Peyer's patch (tissue), 4 donors: ENCODE results near the gene TTC21A. TPM values are rescaled to one million over a fixed set of nuclear protein-coding genes. Genes with fewer than 3 reads are reported as not detected.

Source experiments
- DNase-seq, 3 donors: peaks; one replicate each; pipeline ENCODE4 v3.0.0-alpha.2; 2017 to 2019
- H3K27ac ChIP-seq, 4 donors: fragments of 200-600 bp; sonication (generic); one replicate each; pipeline ENCODE4 v1.5.1; 2016 to 2019
- H3K27me3 ChIP-seq, 2 donors: fragments of 200-600 bp; sonication (generic); one replicate each; pipeline ENCODE4 v1.5.1; 2019
- H3K36me3 ChIP-seq, 3 donors: fragments of 200-600 bp; sonication (generic); one replicate each; pipeline ENCODE4 v1.5.1; 2016 to 2019
- H3K4me1 ChIP-seq, 4 donors: fragments of 200-600 bp; sonication (generic); one replicate each; pipeline ENCODE4 v1.5.1; 2016 to 2019
- H3K4me3 ChIP-seq, 4 donors: fragments of 200-600 bp; sonication (generic); 1 replicate in 3 of 4; 2 replicates in 1 of 4; pipeline ENCODE4 v1.5.1; 2016 to 2019; ENCODE audit warnings: mild to moderate bottlenecking in 1 of 4
- H3K9me3 ChIP-seq, 4 donors: fragments of 200-600 bp; sonication (generic); one replicate each; pipeline ENCODE4 v1.5.1; 2016 to 2019; ENCODE audit warnings: mild to moderate bottlenecking in 1 of 4
- POLR2A ChIP-seq, 2 donors: fragments of 450-650 bp; IDR thresholded peaks; one replicate each; pipeline ENCODE4 v1.5.1; 2017; ENCODE audit warnings: antibody characterized with exemption in 2 of 2, mild to moderate bottlenecking in 2 of 2, moderate library complexity in 2 of 2
- total RNA-seq, 4 donors: library from RNA; depleted of rRNA; stranded (reverse); fragments of >200 nt; gene quantifications; one replicate each; pipeline ENCODE4 v1.1.0, GENCODE V29; 2016
- TF ChIP-seq, protein P1 (sequence below), 6 experiments: fragments of 450-650 bp in 4 of 6; fragments of 200-600 bp in 2 of 6; sonication (generic) in 1 of 6; IDR thresholded peaks; one replicate each; pipeline ENCODE4 v1.5.1; 2017 to 2019; ENCODE audit warnings: antibody characterized with exemption in 6 of 6, mild to moderate bottlenecking in 3 of 6, moderate library complexity in 1 of 6

Gene TTC21A
- total RNA-seq, 4 donors from 2014 or later: 8.4 to 41.3 (median 19.1) TPM

DNA sequence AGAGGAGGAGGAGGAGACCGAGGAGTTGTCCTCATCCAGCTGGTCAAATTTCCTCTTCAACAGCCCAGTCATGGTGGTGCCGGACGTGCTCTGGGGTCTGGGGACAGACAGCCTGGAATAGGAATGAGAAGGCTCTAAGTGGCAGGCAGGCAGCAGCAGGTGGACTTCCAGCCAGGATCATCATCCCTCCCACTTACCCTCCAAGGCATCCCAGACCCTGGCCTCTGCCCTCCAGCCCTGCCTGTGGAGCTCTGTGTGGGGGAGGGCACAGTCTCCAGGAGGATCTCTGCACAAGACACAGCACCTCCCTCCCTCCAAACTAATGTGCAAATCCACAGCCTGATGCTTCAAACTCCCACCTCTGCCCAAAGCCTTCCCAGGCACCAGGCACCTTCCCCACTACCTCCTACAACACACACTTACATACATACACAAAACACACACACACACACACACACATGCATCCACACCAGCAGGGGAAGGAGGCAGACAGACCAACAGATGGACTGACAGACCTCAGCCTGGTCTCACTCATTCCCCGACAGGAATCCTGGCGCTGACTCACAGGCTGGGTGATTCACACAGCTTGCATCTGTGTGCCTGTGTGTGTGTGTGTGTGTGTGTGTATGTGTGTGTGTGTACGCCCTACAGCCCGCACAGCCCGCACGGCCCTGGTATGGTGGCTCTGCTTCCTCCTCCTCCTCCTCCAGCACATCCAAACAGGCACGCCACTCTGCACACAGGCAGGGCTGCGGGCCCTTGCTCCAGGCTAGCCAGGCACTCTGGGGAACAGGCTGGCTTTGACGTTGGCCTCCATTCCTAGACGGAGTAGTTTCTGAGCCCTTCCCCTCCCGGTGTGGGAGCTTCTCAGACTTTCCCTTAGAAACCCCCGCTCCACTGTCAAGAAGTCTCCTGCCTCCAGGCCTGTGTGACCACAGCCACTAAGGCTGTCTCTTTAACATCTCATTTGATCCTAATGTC is 39.4 kb downstream of the TTC21A start:
- Histone ChIP-seq H3K36me3 (peaks cover 0 to 47% (median 0%) of the 10 kb centered on the region in 3 donors), H3K4me3 (peak overlapping the region; percentile 20 to 41 (median 30)), H3K4me1 (peaks cover 5 to 77% (median 58%) of the 10 kb centered on the region in 4 donors), H3K27me3 (no peaks in the 10 kb centered on the region), H3K9me3 (no peaks in the 10 kb centered on the region), H3K27ac (peak overlapping the region; percentile 81 to 100 (median 86))
- TF ChIP-seq POLR2A (IDR thresholded peaks at IDR 0.05): peak in 1 of 2 donors; percentile 63
- TF ChIP-seq, protein P1, sequence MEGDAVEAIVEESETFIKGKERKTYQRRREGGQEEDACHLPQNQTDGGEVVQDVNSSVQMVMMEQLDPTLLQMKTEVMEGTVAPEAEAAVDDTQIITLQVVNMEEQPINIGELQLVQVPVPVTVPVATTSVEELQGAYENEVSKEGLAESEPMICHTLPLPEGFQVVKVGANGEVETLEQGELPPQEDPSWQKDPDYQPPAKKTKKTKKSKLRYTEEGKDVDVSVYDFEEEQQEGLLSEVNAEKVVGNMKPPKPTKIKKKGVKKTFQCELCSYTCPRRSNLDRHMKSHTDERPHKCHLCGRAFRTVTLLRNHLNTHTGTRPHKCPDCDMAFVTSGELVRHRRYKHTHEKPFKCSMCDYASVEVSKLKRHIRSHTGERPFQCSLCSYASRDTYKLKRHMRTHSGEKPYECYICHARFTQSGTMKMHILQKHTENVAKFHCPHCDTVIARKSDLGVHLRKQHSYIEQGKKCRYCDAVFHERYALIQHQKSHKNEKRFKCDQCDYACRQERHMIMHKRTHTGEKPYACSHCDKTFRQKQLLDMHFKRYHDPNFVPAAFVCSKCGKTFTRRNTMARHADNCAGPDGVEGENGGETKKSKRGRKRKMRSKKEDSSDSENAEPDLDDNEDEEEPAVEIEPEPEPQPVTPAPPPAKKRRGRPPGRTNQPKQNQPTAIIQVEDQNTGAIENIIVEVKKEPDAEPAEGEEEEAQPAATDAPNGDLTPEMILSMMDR (IDR thresholded peaks at IDR 0.05): peak in 2 of 6 experiments; percentile 2 to 14
- DNase-seq: peak; percentile 68 to 92 (median 86)

DNA sequence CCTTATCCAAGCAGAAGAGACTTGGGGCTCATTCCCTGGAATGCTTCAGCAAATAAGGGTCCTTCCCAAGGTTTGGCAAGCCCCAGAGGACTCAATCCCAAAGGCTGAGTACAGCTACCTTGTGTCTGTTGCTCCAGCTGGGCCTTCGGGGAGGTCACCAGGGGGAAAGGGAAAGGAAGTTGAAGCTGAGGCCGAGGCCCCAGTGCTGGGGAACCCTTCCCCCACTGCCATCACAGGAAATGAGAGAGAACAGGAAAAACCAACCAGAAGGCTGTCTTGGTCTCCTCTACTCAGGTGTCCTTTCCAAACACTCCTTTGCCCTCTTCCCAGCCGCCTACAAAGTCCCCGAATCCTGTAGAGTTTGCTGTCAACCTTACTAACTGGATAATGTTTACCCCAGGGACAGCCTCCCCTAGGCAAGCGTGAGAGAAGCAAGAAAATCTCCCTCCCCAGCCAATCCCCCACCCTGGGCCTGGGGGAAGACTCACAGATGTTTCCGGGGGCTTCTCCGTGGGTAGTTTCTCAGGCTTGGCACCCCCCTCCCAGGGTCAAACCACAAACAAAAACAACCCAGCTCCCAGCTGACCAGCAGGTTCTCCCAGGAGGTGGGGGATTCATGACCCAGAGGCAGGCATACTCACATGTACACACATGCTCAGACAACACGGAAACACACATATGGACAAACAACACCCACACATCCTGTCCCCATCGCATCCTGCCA is 40.4 kb downstream of the TTC21A start:
- Histone ChIP-seq H3K9me3 (no peaks in the 10 kb centered on the region), H3K4me1 (peaks cover 5 to 71% (median 53%) of the 10 kb centered on the region in 4 donors), H3K27me3 (no peaks in the 10 kb centered on the region), H3K4me3 (peak overlapping the region; percentile 20 to 41 (median 30)), H3K27ac (peak overlapping the region; percentile 81 to 100 (median 86)), H3K36me3 (peaks cover 0 to 38% (median 0%) of the 10 kb centered on the region in 3 donors)
- DNase-seq: peak; percentile 59 to 81 (median 80)
- TF ChIP-seq, protein P1 (IDR thresholded peaks at IDR 0.05): no peak
- TF ChIP-seq POLR2A (IDR thresholded peaks at IDR 0.05): no peak

DNA sequence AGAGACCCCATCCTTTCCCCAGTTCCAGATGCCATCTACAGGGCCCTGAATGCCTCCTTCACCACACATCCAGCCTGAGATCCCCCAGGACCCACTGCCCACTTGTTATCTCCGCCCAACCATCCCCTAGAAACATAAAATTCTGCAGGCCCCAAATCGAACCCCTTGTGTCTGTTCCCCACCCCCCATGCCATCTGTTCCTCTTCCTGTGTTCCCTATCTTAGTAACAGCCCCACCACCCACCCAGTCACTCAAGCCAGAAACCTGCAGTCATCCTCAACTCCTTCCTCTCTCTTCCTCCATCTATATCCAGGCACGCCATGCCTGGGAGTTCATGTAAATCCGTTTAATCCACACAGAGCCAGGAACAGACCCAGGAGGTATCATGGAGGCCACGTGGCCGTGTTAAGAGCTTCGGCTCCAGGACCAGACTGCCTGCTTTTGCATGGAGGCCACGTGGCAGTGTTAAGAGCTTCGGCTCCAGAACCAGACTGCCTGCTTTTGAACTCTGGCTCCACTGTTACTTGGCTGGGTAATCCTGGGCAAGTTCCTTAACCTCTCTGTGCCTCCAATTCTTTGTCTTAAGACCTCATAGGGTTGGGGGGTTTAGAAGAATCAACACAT is 41.1 kb downstream of the TTC21A start:
- peak in 1 of 3 donors; percentile 70 for DNase-seq
- H3K9me3 ChIP-seq: no peaks in the 10 kb centered on the region
- no peaks in the 10 kb centered on the region for H3K27me3 ChIP-seq
- H3K27ac ChIP-seq: peak overlapping the region; percentile 81 to 100 (median 86)
- no peak for TF ChIP-seq POLR2A (IDR thresholded peaks at IDR 0.05)
- TF ChIP-seq, protein P1 (IDR thresholded peaks at IDR 0.05): no peak
- peaks cover 5 to 68% (median 53%) of the 10 kb centered on the region in 4 donors for H3K4me1 ChIP-seq
- H3K4me3 ChIP-seq: peak overlapping the region; percentile 20 to 41 (median 30)
- H3K36me3 ChIP-seq: peaks cover 0 to 31% (median 0%) of the 10 kb centered on the region in 3 donors

DNA sequence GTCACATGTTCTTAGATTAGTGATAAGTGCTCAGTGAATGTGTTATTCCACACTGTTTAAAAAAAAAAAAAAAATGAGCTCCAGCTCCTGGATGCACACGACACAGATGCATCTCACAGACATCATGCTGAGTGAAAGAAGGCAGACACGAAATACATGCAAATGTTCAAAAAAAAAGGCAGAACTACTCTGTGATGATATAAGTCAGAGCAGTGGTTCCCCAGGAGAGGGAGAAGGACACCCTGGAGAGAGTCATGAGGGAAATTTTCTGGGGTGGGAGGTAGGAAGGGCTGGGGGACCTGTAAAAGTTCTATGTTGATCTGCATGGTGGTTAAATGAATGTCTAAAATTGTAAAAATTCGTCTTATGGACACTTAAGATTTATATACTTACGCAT is 41.6 kb downstream of the TTC21A start:
- Histone ChIP-seq H3K36me3 (peaks cover 0 to 26% (median 0%) of the 10 kb centered on the region in 3 donors), H3K4me3 (peak overlapping the region in 1 of 4 donors; percentile 35), H3K4me1 (peaks cover 5 to 71% (median 53%) of the 10 kb centered on the region in 4 donors), H3K27me3 (no peaks in the 10 kb centered on the region), H3K9me3 (no peaks in the 10 kb centered on the region), H3K27ac (peak overlapping the region; percentile 81 to 100 (median 93))
- peak in 1 of 3 donors; percentile 41 for DNase-seq
- TF ChIP-seq, protein P1 (IDR thresholded peaks at IDR 0.05): no peak
- TF ChIP-seq POLR2A (IDR thresholded peaks at IDR 0.05): no peak
